ENCODE measurements around the gene RPL28.

Gene RPL28

GRCh38 chr19:55369653-55370304 lies 16.0 kb upstream of the RPL28 start:
- TF ChIP-seq SPI1 (IDR thresholded peaks at IDR 0.05; ENCODE audit: borderline replicate concordance, low read depth), result no peak
- no peak for TF ChIP-seq CTCF (IDR thresholded peaks at IDR 0.05; ENCODE audit: insufficient read depth, low read length)
- TF ChIP-seq REST (IDR thresholded peaks at IDR 0.05; ENCODE audit: insufficient replicate concordance, low read depth), result no peak
- TF ChIP-seq GABPA (IDR thresholded peaks at IDR 0.05; ENCODE audit: low read depth), result no peak
- no peak for TF ChIP-seq POLR2AphosphoS5 (IDR thresholded peaks at IDR 0.05; ENCODE audit: low read depth)
- no peak for DNase-seq (ENCODE audit: low read depth in 1 of 2, low spot score in 1 of 2)
- no peak overlapping the region for H3K4me3 ChIP-seq (replicated peaks; ENCODE audit: insufficient read depth, low read length)
- peaks cover 43% of the 10 kb centered on the region for H3K27me3 ChIP-seq (ENCODE audit: insufficient read depth, poor library complexity, severe bottlenecking)
- H3K27ac ChIP-seq (replicated peaks), result no peak overlapping the region

- Histone ChIP-seq H3K27ac (replicated peaks) (no peak within 1 kb of the TSS), H3K27me3 (ENCODE audit: insufficient read depth, poor library complexity, severe bottlenecking) (peaks cover 43% of the 10 kb centered on the region), H3K4me3 (replicated peaks; ENCODE audit: insufficient read depth, low read length) (no peak within 1 kb of the TSS)
- TF ChIP-seq GABPA (IDR thresholded peaks at IDR 0.05; ENCODE audit: low read depth) (no peak), REST (IDR thresholded peaks at IDR 0.05; ENCODE audit: insufficient replicate concordance, low read depth) (no peak), SPI1 (IDR thresholded peaks at IDR 0.05; ENCODE audit: borderline replicate concordance, low read depth) (no peak), CTCF (IDR thresholded peaks at IDR 0.05; ENCODE audit: insufficient read depth, low read length) (no peak), POLR2AphosphoS5 (IDR thresholded peaks at IDR 0.05; ENCODE audit: low read depth) (no peak)
- no peak for DNase-seq (ENCODE audit: low read depth in 1 of 2, low spot score in 1 of 2)
These were observed 15.3 kb upstream of the RPL28 start, which contains the start of gene IL11 for GRCh38 chr19:55370305-55370988. Gene IL11, minus strand, starts transcription at chr19:55370463. Its CDS starts 153 bp downstream, at chr19:55370310.

GRCh38 chr19:55372316-55373081 lies 13.2 kb upstream of the RPL28 start:
- no peak for DNase-seq (ENCODE audit: low read depth in 1 of 2, low spot score in 1 of 2)
- no peak overlapping the region for H3K4me3 ChIP-seq (replicated peaks; ENCODE audit: insufficient read depth, low read length)

More at GRCh38 chr19:55372316-55373081, 13.2 kb upstream of the RPL28 start:
- Histone ChIP-seq H3K27me3 (ENCODE audit: insufficient read depth, poor library complexity, severe bottlenecking) (peaks cover 54% of the 10 kb centered on the region), H3K27ac (replicated peaks) (no peak overlapping the region)
- TF ChIP-seq POLR2AphosphoS5 (IDR thresholded peaks at IDR 0.05; ENCODE audit: low read depth) (no peak), CTCF (IDR thresholded peaks at IDR 0.05; ENCODE audit: insufficient read depth, low read length) (no peak), GABPA (IDR thresholded peaks at IDR 0.05; ENCODE audit: low read depth) (no peak), REST (IDR thresholded peaks at IDR 0.05; ENCODE audit: insufficient replicate concordance, low read depth) (no peak), SPI1 (IDR thresholded peaks at IDR 0.05; ENCODE audit: borderline replicate concordance, low read depth) (no peak)
